Germinal center (tissue), 1 donor: ENCODE results near the gene CMKLR1.

Experiments
- DNase-seq: peaks from one replicate; pipeline ENCODE4 v3.0.0; 2012; ENCODE audit warnings: mixed read lengths, low spot score

CMKLR1 gene

DNA sequence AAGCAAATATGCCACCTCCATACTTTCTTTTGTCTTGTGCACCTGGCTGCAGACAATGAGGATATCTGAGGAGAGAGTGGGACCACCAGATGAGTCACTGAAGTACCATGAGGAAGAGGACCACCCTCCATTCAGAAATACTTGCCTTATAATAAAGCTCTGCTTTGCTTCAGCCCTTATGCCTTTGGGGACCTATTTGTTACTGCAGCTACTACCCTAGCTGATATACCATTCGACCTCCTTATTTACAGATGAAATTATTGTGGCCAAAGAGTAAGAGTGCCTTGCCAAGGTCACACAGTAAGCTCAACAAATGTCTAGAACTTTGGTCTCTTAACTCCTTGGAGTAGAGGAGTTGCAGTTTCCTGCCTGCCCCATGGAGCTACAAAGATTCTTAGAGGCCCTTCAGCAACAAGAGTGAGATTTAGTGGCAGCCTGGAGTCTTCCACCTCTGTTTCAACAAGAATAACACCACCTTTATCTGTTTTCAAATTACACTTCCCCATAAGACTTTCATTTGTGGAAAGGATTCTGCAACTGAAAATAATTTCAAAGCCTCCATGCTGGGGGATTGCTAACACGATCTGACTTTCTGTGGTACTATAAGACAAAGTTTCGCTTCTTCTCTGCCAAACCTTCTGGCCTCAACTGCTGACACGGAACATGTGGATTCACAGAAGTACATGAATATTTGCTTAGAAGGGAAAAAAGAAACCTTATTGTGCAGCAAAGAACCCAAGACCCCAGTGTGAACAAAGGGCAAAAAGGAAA, 3.6 kb downstream of the CMKLR1 start:
- DNase-seq = no peak

GRCh38 chr12:108333898-108334699, 5.0 kb downstream of the CMKLR1 start:
- DNase-seq = no peak

- DNase-seq = no peak
Measured at GRCh38 chr12:108332791-108333382, 6.2 kb downstream of the CMKLR1 start.

DNA sequence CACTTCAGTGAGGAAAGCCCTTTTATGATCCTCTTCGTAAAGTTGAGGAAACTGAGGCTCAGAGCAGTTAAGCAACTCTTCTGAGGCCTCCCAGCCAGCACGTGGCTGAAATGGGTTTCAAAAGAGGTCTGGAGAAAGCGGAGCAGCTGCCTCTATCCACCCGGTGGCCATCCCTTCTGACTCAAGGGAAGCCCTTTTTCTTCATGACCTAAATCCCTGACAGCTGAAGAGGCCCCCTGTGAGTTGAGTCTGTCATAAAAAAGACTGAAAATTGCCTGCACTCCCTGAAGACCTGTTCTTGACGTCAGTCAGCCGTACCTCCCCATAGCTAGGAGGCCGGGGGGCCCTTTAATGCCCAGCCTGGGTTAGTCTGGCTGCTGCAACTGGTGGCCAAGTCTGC, 10.7 kb downstream of the CMKLR1 start:
- no peak for DNase-seq

DNA sequence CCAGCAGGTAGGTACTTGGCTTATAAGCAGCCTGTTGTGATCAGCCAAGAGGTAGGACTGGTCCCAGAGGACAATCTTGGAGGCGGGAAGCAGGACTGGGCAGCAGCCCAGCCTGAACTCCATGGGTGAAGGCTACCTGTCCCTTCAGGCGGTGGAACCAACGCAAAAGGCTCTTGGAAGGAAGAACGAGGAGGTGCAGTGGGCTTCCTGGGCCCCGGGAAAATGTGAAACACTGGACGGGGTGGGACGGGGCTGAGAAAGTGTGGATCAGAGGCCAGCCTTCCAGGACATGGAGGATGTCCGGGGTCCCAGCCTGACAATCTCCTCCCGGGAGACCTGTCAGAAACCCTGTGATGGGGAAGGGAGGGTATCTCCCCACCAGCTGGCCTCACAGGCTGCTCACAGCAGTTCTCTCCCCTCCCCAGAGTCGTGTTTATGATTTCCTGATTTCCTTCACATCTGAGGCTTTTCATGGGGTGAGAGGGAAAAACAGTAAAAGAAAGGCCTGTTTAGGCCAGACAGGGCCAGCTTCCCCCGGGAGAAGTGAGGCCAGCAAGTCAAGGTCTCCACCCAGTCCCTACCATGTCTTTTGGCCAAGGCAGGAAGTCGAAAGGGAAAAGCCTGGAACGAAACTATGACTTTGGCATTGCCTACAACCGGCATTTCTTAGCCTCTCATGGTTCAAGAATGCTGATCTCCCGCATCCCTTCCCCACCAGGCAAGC, 11.3 kb downstream of the CMKLR1 start:
- no peak for DNase-seq

DNA sequence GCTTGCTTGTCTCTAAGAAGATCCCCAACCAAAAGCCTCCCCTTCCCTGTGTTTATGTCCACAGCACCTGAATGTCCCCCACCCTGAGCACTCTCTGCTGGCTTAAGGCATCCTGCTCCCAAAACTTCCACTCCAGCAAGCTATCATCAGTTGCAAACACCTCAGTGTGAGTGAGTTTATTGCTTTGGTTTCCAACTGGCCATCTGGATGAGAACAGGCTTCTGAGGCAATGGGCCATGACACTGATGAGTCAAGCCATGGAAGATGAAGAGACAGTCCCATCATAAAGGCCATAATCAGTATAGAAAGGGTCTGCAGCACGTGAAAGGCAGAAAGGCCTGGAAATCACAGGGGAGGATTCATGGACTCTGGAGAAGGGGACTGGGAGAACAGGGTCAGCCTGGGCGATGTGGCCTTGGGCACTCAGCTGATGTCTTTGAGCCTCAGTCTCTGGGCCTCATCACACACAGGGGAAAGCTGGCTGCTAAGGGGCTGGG, 12.8 kb downstream of the CMKLR1 start:
- no peak for DNase-seq

DNA sequence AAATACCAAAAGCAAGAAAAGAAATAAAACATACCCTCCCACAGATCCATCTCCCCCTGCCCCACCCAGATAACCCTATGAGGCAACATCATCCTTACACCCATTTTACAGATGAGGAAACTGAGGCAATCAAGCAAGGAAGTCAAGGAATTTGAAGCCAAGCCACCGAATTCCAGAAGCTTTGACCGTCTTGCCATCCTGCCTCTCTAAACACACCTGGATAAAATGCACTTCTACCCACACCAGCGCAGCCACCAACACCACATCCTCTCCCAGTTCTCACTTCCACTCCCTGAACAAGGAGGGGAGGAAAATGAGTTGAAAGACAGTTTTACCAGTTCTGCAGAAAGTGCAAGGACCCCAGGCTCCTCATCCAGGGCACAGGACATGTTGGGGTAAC, 13.6 kb downstream of the CMKLR1 start:
- DNase-seq = no peak

DNA sequence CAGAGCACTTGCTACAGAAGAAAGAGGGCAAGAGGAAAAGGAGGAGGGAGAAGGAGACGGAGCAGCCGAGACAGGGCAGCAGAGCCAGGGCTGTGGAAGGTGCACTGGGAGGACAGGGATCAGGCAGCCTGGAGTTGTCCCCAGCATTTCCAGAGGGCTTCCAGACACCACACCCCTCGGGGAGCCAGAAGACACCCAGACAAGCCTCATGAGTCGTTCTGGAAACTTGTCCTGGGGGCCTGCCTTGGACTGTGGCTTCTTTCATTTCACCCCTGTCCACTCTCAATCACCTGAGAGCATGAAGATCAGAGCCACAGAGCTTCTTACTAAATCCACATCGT, 14.1 kb downstream of the CMKLR1 start:
- DNase-seq = no peak

- DNase-seq = no peak
Measured at GRCh38 chr12:108324351-108325017, 14.6 kb downstream of the CMKLR1 start.

- no peak for DNase-seq
Measured at GRCh38 chr12:108323581-108323980, 15.5 kb downstream of the CMKLR1 start.

DNA sequence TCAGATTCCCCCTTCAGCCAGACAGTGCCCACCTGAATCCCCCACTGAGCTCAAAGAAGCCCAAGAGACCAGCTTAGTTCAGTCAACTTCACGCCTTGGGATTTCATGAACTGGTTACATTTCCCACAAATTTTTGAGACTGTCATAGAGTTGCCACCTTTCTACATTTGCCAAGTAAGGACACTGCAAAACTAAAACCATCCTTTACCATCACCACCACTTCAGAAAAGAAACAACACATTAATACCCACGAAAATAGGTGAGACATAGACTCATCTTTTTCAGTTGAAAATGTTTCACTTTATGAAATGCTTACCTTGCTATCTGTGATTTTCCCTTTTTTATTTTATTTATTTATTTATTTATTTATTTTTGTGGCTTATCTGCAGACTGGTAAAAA, 16.1 kb downstream of the CMKLR1 start:
- no peak for DNase-seq

- no peak for DNase-seq
Measured at GRCh38 chr12:108321688-108322087, 17.4 kb downstream of the CMKLR1 start.

DNA sequence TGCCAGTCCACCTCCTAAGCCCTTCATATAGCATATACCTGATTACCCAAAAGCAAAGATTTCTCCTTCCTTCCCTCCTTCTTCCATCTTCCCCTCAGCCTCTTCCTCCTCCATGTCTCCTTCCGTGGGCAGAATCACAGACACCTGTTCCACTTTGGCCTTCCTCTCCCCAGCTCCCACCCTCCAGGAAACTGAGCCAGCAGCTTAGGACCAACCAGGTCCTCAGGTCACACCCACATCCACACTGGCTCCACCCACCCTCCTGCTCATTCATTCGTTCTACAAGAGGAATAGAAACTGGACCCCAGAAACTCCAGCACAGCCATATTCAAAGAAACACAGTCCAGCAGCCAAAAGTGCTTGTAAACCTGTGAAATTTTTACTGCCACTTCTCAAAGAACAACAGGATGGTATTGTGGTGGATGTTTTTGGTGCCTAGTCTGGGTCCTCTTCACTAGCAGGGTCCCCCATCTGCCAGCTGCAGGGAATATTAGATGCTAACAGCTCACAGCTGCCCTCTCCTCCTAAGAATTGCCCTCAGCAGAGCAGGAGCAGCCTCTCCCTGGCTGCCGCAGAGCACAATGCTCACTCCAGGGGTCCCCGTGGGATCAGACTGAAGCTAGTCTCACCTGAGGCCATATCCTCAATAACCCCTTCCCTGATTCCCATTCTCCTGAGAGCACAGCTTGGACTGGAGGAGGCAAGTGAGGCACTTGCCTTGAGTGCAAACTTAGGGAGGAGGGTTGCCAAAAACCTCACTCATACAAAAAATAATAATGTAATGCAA, 18.4 kb downstream of the CMKLR1 start:
- DNase-seq = peak; percentile 16

DNA sequence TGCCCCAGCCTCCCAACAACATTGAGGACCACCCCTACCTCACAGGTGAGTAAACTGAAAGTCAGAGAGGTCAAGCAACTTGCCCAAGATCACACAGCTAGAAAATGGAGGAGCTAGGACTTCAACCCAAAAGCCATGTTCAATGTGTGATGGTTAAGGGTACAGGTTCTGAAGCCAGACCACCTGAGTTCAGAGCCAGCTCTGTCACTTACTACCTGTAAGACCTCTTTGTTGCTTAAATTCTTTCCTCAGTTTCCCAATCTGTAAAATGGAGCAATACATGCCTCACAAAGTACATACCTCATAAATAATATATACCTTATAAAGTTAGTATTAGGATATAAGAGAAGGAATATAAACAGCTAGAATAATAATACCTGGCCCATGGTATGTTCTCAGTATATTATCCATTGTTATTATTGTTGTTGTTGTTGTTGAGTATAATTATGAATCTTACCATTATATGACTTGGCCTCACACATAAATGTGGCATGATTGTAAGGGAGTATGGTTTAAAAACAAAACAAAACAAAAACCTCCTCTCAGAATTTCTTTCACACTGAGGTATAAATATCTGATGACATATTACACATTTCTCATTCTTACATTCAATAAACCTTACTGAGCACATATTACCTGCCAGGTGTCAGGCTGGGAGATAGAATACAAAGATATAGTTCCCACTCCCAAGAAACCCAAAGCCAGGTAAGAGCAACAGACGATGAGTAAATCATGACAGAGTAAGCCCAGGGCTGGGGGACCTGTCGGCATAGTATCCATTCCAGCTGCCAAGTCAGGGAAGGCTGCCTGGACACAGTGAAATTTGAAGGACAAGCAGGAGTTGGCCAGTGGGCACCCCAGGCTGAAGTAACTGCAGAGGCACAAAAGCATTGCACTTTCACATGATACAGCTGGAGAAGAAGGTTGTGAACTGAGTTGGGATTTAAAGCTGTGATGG, 19.6 kb downstream of the CMKLR1 start:
- no peak for DNase-seq

DNA sequence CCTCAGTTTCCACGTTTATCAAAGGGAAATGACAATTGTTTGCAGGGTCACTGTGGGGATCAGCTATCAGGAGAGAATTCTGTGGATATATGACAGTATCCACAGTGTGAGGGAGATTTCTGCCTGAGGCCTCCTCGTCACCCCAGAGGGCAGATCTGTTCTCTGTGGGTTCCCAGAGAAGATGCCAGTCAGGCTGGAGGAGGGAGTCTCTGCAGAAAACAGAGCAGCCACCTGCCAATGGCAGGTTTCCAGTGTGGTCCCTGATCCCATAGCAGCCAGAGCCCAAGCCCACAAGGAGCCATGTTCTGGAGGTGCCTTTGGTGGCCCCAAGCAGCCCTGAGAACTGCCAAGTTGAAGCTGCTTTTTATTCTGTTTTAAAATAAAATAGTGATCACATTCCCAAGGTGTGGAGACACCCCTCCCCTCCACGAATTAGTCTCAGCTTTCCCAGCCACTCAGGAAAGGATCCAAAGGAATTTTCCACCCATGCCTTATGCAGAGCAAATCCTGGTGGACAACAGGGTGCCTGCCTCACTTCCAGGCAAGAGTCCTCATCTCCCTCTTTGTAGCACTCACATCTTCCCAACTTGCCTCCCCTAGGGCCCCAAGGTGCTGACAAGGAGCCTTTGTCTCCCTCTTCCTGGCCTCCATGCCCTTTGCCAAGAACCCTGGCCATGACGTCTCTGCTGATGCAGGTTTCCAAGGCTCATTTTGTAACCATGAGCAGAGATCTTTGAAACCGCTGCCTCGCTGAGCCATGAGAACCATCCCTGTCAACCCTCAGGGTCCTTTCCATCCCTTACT, 20.4 kb downstream of the CMKLR1 start:
- DNase-seq = no peak

DNA sequence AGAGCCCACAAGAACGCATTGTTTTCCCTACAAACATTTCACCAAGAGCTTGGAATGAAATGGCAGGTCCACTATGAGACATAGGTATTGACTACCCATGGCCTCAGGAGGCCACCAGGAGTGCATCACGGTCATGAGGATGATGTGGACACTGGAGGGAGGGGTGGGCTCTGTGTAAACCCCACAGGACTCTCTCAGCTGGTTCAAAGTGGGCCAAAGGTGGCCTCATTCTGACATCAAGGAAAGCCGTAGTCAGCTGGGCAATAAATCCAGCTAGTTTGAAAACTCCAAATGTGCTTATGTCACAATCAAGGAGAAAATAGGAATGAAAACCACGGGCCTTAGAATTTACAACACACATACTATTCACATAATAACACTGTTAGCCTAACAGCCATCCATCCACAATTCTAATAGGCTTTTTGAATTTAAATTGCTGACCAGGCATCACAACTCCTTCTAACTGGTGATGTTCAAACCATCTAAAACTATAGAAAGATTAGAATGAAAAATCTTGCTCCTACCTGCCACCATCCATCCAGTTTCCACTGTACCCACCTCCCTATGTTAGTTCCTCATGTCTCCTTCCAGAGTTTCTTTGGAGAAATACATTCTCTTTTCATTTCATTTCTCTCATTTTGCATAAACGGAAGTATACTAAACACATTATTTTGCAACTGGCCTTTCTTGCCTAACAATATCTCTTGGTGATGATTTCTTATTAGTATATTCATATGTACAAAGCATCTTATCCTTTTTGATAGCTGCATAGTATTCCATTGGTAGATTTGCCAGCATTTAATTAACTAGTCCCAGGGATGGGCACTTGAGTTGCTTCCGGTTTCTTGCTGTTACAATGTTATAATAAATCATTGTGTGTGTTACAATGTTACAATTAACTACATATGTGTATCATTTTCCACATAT, 21.5 kb downstream of the CMKLR1 start:
- no peak for DNase-seq

- no peak for DNase-seq
Measured at GRCh38 chr12:108316176-108317086, 22.7 kb downstream of the CMKLR1 start.
